G401 (cell line): ENCODE measurements around the gene NUP50. TPM values are rescaled to one million over a fixed set of nuclear protein-coding genes. Genes with fewer than 3 reads are reported as not detected.

ENCODE experiments used
- DNase-seq: peaks from one replicate; pipeline ENCODE4 v3.0.0-alpha.2; 2015; ENCODE audit warnings: low spot score
- in situ Hi-C: cut with HindIII; loops from 2 replicates; pipeline ENCODE4 v1.10.0; 2016; ENCODE audit warnings: low sequenced_read_pairs, mixed read lengths
- total RNA-seq: library from RNA; depleted of rRNA; stranded (reverse); fragments of >200 nt; shearing (Covaris generic); gene quantifications from 2 replicates; pipeline ENCODE4 v1.2.3, GENCODE V29; 2014

The NUP50 gene
- total RNA-seq, 1 experiment from 2014 or later: 51.9 TPM

DNA sequence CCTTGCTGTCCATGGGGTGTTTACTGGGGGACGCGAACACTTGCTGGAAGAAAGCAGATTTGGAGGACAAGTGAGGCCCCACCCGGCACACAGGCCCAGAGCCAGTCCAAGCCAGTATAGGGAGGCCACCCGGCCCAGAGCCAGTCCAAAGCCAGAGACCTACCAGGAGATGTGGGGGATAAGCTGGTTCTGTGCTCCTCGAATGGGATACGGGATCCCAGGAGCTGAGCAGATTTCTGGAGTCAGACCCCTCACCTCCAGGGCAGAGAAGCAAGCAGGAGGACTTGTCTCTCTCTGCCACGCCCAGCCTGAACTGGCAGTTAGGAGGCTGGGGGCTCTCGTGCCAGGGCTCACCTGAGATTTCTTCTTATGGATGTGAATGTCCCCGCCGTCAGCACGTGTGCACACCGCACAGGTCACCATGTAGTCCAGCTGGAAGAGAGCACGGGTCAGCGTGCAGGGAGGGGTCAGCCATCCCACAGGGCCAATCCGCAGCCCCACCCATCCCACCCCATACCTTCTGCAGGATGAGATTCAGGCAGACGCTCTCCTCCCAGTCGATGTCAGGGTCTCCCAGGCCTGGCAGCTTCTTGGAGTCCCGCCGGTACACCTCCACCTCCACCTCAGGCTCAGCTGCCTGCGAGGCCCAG lies 41.7 kb downstream of the NUP50 start:
- in situ Hi-C loops: no loop called here
- DNase-seq: no peak

DNA sequence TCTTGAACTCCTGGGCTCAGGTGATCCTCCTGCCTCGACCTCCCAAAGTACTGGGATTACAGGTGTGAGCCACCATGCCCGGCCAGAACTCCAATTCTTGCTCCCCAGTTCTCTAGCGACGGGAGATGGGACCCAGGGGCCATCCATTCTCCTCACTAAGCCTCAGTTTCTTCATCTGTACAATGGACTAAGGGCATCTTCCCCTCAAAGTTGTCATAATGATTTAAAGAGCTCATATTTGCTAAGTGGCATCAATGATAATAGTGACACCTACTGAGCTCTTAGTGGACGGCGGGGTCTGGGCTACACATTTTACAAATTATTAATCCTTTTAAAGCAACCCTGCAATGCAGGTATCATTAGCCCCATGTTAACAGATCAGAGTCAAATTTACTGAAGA lies 42.5 kb downstream of the NUP50 start:
- DNase-seq: no peak
- in situ Hi-C loops: no loop called here

GRCh38 chr22:45207533-45207932 lies 43.8 kb downstream of the NUP50 start:
- in situ Hi-C loops: no loop called here
- no peak for DNase-seq

DNA sequence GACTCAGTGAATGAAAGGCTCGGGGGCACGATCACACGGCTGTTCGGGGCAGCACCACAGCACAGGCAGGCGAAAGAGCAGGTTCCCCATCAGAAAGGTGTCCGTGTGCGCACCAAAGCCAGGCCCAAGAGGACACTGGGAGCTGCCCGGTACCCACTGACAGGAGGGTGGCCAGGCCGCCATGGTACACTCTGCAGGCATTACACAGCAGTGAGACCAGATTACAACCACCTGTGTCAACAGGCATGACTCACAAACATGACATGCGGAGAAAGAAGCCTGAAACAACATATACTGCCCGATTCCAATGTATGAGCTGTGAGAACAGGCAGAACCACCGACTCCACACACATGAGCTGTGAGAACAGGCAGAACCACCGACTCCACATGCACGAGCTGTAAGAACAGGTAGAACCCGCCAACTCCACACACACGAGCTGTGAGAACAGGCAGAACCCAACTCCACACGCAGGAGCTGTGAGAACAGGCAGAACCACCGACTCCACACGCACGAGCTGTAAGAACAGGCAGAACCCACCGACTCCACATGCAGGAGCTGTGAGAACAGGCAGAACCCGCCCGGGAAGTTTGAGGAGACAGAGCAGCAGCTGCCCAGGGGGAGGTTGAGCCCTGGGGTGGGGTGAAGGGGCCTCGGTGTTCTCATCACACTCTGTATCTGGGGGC lies 44.4 kb downstream of the NUP50 start:
- DNase-seq: no peak
- in situ Hi-C loops: no loop called here

GRCh38 chr22:45208696-45208992 lies 44.9 kb downstream of the NUP50 start:
- in situ Hi-C loops: no loop called here

GRCh38 chr22:45208993-45209838 lies 45.5 kb downstream of the NUP50 start:
- in situ Hi-C loops: no loop called here

More at GRCh38 chr22:45208696-45208992, 44.9 kb downstream of the NUP50 start:
- no peak for DNase-seq

GRCh38 chr22:45210174-45210573 lies 46.4 kb downstream of the NUP50 start:
- in situ Hi-C loops: no loop called here
- no peak for DNase-seq

More at GRCh38 chr22:45208993-45209838, 45.5 kb downstream of the NUP50 start:
- peak; percentile 72 for DNase-seq

- no peak for DNase-seq
- in situ Hi-C loops: no loop called here
Observed at GRCh38 chr22:45210577-45210976, 46.9 kb downstream of the NUP50 start.

GRCh38 chr22:45210991-45211390 lies 47.3 kb downstream of the NUP50 start:
- DNase-seq: no peak
- in situ Hi-C loops: no loop called here

DNA sequence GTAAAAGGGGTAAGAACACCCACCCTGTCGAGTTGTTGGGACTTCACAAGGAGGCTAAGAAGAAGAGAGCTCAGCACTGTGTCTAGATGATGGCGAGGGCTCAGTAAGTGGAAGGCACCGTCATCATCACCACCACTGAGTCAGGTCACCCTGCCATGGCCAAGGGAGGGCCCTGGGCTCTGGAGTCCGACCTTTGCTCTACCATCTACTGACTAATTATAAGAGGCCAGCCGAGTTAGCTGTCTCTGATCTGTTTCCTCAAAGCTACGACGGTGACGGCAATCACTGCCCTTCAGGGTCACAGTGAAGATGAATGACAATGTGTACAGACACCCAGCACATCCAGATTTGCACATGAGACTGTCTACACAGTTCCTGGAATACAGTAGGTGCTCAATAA lies 47.7 kb downstream of the NUP50 start:
- in situ Hi-C loops: no loop called here
- no peak for DNase-seq

DNA sequence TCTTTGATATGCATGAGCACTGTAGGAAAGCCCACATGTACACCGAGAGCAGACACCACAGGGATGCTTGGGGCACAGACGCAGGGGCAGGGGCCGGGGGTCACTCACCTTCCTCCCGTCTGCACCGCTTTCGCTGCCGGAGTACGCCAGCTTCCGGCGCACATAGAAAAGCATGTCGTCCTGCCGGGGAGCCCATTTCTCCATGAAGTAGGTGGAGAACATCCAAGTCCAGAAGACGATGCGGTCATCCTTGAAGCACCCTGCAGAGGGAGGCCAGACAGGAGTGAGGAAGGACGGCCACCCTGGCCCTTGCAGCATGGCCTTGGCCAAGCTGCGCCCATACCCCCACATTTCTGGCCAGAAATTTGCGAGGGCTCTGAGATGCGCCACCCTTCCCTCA lies 48.1 kb downstream of the NUP50 start:
- no peak for DNase-seq

DNA sequence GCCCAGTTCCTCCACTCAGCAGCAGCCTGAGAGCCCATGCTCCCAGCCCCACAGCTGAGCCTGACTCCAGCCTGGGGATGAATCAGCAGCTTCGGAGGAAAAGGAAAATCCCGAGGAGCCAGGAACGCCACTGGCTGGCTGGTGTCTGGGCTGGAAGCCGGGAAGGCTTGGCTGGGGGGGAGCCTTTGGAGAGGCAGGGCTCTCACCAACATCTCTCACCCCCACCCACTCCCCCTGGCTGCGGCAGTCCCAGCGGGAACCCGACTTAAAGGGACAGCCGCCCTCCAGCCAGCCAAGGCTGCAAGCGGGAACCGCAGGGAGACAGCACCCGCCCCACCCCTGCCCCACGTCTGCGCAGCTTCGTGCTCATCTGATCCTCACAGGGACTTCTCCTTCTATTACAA lies 48.6 kb downstream of the NUP50 start:
- in situ Hi-C loops: no loop called here
- peak; percentile 62 for DNase-seq

More for the DNA sequence above, 48.1 kb downstream of the NUP50 start:
- in situ Hi-C loops: no loop called here

GRCh38 chr22:45212992-45213751 lies 49.4 kb downstream of the NUP50 start:
- in situ Hi-C loops: no loop called here
- peak; percentile 41 for DNase-seq

- in situ Hi-C loops: no loop called here
- DNase-seq: no peak
Observed at GRCh38 chr22:45216133-45217003, 52.6 kb downstream of the NUP50 start.

GRCh38 chr22:45217345-45217744 lies 53.6 kb downstream of the NUP50 start:
- DNase-seq: no peak
- in situ Hi-C loops: no loop called here

- in situ Hi-C loops: no loop called here
- DNase-seq: no peak
Observed at GRCh38 chr22:45217806-45218205, 54.1 kb downstream of the NUP50 start.

DNA sequence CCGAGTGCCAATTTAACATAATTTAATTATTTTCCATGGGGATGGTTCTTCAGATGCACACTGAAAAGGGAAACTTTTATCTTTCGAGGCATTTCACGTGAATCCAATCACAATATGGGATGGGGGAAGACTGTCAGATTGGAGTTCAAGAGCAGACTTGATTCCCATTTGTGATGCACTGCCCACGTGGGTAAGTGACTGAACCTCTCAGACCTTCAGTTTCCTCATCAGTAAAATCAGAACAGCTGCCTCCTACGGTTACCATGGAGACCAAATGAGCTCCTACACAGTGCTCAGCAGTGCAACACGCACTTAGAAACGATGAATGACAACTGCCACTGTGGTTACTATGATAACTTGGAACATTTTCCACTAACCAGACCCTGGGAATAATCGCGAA lies 55.3 kb downstream of the NUP50 start:
- in situ Hi-C loops: no loop called here
- no peak for DNase-seq

DNA sequence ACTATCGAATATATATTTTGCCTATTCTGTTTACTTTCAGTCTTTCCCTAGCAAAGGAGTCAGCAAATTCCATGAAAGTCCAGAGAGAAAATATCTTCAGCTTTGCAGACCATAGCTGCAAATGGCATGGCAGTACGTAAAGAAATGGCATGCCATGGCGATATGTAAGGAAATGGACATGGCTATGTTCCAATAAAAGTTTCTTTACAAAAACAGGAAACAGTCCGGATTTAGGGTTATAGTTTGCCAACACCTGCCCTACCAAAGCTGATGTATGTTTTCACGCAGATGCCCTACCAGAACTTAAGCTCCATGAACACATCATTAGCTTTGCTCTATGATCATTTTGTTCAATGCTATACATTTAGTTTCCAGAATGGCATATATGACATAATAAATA lies 57.5 kb downstream of the NUP50 start:
- in situ Hi-C loops: no loop called here
- DNase-seq: no peak
